Mononuclear cell (primary cell): ENCODE measurements around the gene DMAC2L. TPM values are rescaled to one million over a fixed set of nuclear protein-coding genes. Genes with fewer than 3 reads are reported as not detected.

Experiments used
- H3K27me3 ChIP-seq: 2 replicates; pipeline ENCODE4 v1.6.0; 2011; ENCODE audit warnings: low read length, control low read depth; ENCODE audit not compliant: insufficient read depth
- H3K4me1 ChIP-seq: 2 replicates; pipeline ENCODE4 v1.5.1; 2011; ENCODE audit warnings: mild to moderate bottlenecking, low read length, control low read depth; ENCODE audit not compliant: insufficient read depth
- H3K4me3 ChIP-seq: 2 replicates; pipeline ENCODE4 v1.5.1; 2011; ENCODE audit warnings: mild to moderate bottlenecking, low read length, moderate library complexity
- H3K9me3 ChIP-seq: 2 replicates; pipeline ENCODE4 v1.5.1; 2011; ENCODE audit warnings: low read depth, mild to moderate bottlenecking, control low read depth, low read length
- total RNA-seq: library from RNA; depleted of rRNA; stranded (reverse); fragments of >200 nt; gene quantifications from one replicate; pipeline ENCODE4 v1.2.3, GENCODE V29; 2012

The DMAC2L gene
- total RNA-seq: 12.8 TPM

- H3K9me3 ChIP-seq: no peaks in the 10 kb centered on the region
- H3K4me1 ChIP-seq: peaks cover 21% of the 10 kb centered on the region
- peak within 1 kb of the TSS; percentile 79 for H3K4me3 ChIP-seq
- no peaks in the 10 kb centered on the region for H3K27me3 ChIP-seq
These were observed at the start of gene DMAC2L, which contains the start of gene L2HGDH for GRCh38 chr14:50311972-50312733. DMAC2L (plus strand) TSS chr14:50312324; CDS start chr14:50321488, 9,164 bp downstream. L2HGDH (minus strand) TSS chr14:50312229; CDS start chr14:50312150, 79 bp downstream.

GRCh38 chr14:50262865-50263264, 49.3 kb upstream of the DMAC2L start:
- Histone ChIP-seq H3K27me3 (no peaks in the 10 kb centered on the region), H3K9me3 (no peaks in the 10 kb centered on the region), H3K4me1 (no peaks in the 10 kb centered on the region), H3K4me3 (no peak overlapping the region)

- H3K4me1 ChIP-seq: no peaks in the 10 kb centered on the region
- H3K9me3 ChIP-seq: no peaks in the 10 kb centered on the region
- no peaks in the 10 kb centered on the region for H3K27me3 ChIP-seq
- no peak overlapping the region for H3K4me3 ChIP-seq
These were observed 48.8 kb upstream of the DMAC2L start for GRCh38 chr14:50263321-50263720.

- no peaks in the 10 kb centered on the region for H3K4me1 ChIP-seq
- no peak overlapping the region for H3K4me3 ChIP-seq
- no peaks in the 10 kb centered on the region for H3K9me3 ChIP-seq
- H3K27me3 ChIP-seq: no peaks in the 10 kb centered on the region
These were observed 47.1 kb upstream of the DMAC2L start for GRCh38 chr14:50265029-50265428.

- Histone ChIP-seq H3K4me1 (no peaks in the 10 kb centered on the region), H3K27me3 (no peaks in the 10 kb centered on the region), H3K9me3 (no peaks in the 10 kb centered on the region), H3K4me3 (no peak overlapping the region)
These were observed 41.2 kb upstream of the DMAC2L start for GRCh38 chr14:50270932-50271331.

- Histone ChIP-seq H3K9me3 (no peaks in the 10 kb centered on the region), H3K4me1 (no peaks in the 10 kb centered on the region), H3K27me3 (no peaks in the 10 kb centered on the region), H3K4me3 (no peak overlapping the region)
These were observed 39.6 kb upstream of the DMAC2L start for GRCh38 chr14:50272498-50272897.

- Histone ChIP-seq H3K4me3 (no peak overlapping the region), H3K27me3 (no peaks in the 10 kb centered on the region), H3K4me1 (no peaks in the 10 kb centered on the region), H3K9me3 (no peaks in the 10 kb centered on the region)
These were observed 26.3 kb upstream of the DMAC2L start for GRCh38 chr14:50285861-50286260.

GRCh38 chr14:50288146-50288545, 24.0 kb upstream of the DMAC2L start:
- H3K27me3 ChIP-seq: no peaks in the 10 kb centered on the region
- H3K9me3 ChIP-seq: no peaks in the 10 kb centered on the region
- H3K4me3 ChIP-seq: no peak overlapping the region
- H3K4me1 ChIP-seq: no peaks in the 10 kb centered on the region

- no peak overlapping the region for H3K4me3 ChIP-seq
- no peaks in the 10 kb centered on the region for H3K9me3 ChIP-seq
- H3K4me1 ChIP-seq: no peaks in the 10 kb centered on the region
These were observed 21.8 kb upstream of the DMAC2L start for GRCh38 chr14:50290306-50290705.

GRCh38 chr14:50299585-50299984, 12.5 kb upstream of the DMAC2L start:
- peaks cover 5% of the 10 kb centered on the region for H3K4me1 ChIP-seq
- no peak overlapping the region for H3K4me3 ChIP-seq
- H3K9me3 ChIP-seq: no peaks in the 10 kb centered on the region
- H3K27me3 ChIP-seq: no peaks in the 10 kb centered on the region

More at GRCh38 chr14:50290306-50290705, 21.8 kb upstream of the DMAC2L start:
- H3K27me3 ChIP-seq: no peaks in the 10 kb centered on the region

GRCh38 chr14:50301914-50302313, 10.2 kb upstream of the DMAC2L start:
- Histone ChIP-seq H3K4me3 (no peak overlapping the region), H3K9me3 (no peaks in the 10 kb centered on the region), H3K4me1 (peaks cover 5% of the 10 kb centered on the region), H3K27me3 (no peaks in the 10 kb centered on the region)

- Histone ChIP-seq H3K27me3 (no peaks in the 10 kb centered on the region), H3K9me3 (no peaks in the 10 kb centered on the region), H3K4me3 (no peak overlapping the region), H3K4me1 (peaks cover 5% of the 10 kb centered on the region)
These were observed 8.2 kb upstream of the DMAC2L start for GRCh38 chr14:50303744-50304471.

GRCh38 chr14:50308363-50308915, 3.7 kb upstream of the DMAC2L start:
- peaks cover 24% of the 10 kb centered on the region for H3K4me1 ChIP-seq
- H3K4me3 ChIP-seq: no peak overlapping the region
- H3K9me3 ChIP-seq: no peaks in the 10 kb centered on the region
- no peaks in the 10 kb centered on the region for H3K27me3 ChIP-seq

GRCh38 chr14:50310445-50310844, 1.7 kb upstream of the DMAC2L start:
- peaks cover 21% of the 10 kb centered on the region for H3K4me1 ChIP-seq
- H3K4me3 ChIP-seq: no peak overlapping the region
- no peaks in the 10 kb centered on the region for H3K9me3 ChIP-seq
- H3K27me3 ChIP-seq: no peaks in the 10 kb centered on the region

- Histone ChIP-seq H3K4me1 (peaks cover 21% of the 10 kb centered on the region), H3K4me3 (peak overlapping the region; percentile 79), H3K9me3 (no peaks in the 10 kb centered on the region), H3K27me3 (no peaks in the 10 kb centered on the region)
These were observed 670 bp upstream of the DMAC2L start for GRCh38 chr14:50311337-50311971.
